Measurements from ENCODE around the gene LAIR2. TPM values are rescaled to one million over a fixed set of nuclear protein-coding genes. Genes with fewer than 3 reads are reported as not detected.

Gene LAIR2
- total and polyA plus RNA-seq, 2 of the 13 experiments (the other 11 are each of a cell fraction or from before 2014, with no cell fraction given) = 1.3 to 1.9 TPM

- TF ChIP-seq NFAT5 (CRISPR knock-in tag; IDR thresholded peaks at IDR 0.05) = no peak; the same call in 1 of the 2 replicates
- TF ChIP-seq DNMT3B (CRISPR knock-in tag; conservative IDR thresholded peaks at IDR 0.05) = 0 out of 2 replicates have a peak, but pooled peaks have one; percentile 24
- no peak for TF ChIP-seq JUND (CRISPR knock-in tag; IDR thresholded peaks at IDR 0.05)
- TF ChIP-seq HINFP (CRISPR knock-in tag; IDR thresholded peaks at IDR 0.05; ENCODE audit: low read depth) = peak; percentile 47; the same call in 1 of the 2 replicates
- no peak for TF ChIP-seq ZEB1 (IDR thresholded peaks at IDR 0.05; ENCODE audit: insufficient replicate concordance, low read depth)
- no peak for TF ChIP-seq ZNF652 (CRISPR knock-in tag; IDR thresholded peaks at IDR 0.05; ENCODE audit: borderline replicate concordance, low read depth)
- TF ChIP-seq RXRB (CRISPR knock-in tag; IDR thresholded peaks at IDR 0.05; ENCODE audit: borderline replicate concordance) = no peak
- TF ChIP-seq, protein P1, sequence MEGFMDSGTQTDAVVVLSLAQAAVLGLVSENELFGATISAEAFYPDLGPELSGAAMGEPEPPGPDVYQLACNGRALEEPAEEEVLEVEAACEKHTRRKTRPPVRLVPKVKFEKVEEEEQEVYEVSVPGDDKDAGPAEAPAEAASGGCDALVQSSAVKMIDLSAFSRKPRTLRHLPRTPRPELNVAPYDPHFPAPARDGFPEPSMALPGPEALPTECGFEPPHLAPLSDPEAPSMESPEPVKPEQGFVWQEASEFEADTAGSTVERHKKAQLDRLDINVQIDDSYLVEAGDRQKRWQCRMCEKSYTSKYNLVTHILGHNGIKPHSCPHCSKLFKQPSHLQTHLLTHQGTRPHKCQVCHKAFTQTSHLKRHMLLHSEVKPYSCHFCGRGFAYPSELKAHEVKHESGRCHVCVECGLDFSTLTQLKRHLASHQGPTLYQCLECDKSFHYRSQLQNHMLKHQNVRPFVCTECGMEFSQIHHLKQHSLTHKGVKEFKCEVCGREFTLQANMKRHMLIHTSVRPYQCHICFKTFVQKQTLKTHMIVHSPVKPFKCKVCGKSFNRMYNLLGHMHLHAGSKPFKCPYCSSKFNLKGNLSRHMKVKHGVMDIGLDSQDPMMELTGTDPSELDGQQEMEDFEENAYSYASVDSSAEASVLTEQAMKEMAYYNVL (CRISPR knock-in tag; IDR thresholded peaks at IDR 0.05; ENCODE audit: borderline replicate concordance) = no peak
- TF ChIP-seq DMAP1 (CRISPR knock-in tag; IDR thresholded peaks at IDR 0.05) = peak; percentile 79
- TF ChIP-seq, protein P2, sequence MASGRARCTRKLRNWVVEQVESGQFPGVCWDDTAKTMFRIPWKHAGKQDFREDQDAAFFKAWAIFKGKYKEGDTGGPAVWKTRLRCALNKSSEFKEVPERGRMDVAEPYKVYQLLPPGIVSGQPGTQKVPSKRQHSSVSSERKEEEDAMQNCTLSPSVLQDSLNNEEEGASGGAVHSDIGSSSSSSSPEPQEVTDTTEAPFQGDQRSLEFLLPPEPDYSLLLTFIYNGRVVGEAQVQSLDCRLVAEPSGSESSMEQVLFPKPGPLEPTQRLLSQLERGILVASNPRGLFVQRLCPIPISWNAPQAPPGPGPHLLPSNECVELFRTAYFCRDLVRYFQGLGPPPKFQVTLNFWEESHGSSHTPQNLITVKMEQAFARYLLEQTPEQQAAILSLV (CRISPR knock-in tag; IDR thresholded peaks at IDR 0.05; ENCODE audit: borderline replicate concordance) = peak; percentile 41; the same call in 1 of the 2 replicates
- no peak; the same call in 1 of the 2 replicates for TF ChIP-seq ZSCAN9 (CRISPR knock-in tag; IDR thresholded peaks at IDR 0.05; ENCODE audit: borderline replicate concordance)
- peak; percentile 22 for TF ChIP-seq TAF15 (IDR thresholded peaks at IDR 0.05; ENCODE audit: low read depth, low read length, poor library complexity, severe bottlenecking)
- no peak for TF ChIP-seq ZFP36L1 (CRISPR knock-in tag; IDR thresholded peaks at IDR 0.05)
- TF ChIP-seq ZNF691 (CRISPR knock-in tag; IDR thresholded peaks at IDR 0.05; ENCODE audit: borderline replicate concordance, low read depth) = peak; percentile 66
- no peak for TF ChIP-seq HNF4A (CRISPR knock-in tag; IDR thresholded peaks at IDR 0.05)
- TF ChIP-seq NFYC (CRISPR knock-in tag; IDR thresholded peaks at IDR 0.05) = no peak
- 0 out of 2 replicates have a peak, but pooled peaks have one; percentile 3 for TF ChIP-seq ZNF589 (CRISPR knock-in tag; conservative IDR thresholded peaks at IDR 0.05)
Measured at GRCh38 chr19:54462655-54463530, 39.7 kb upstream of the LAIR2 start (continued).
